K562 (cell line): ENCODE measurements around the gene GZMB. TPM values are rescaled to one million over a fixed set of nuclear protein-coding genes. Genes with fewer than 3 reads are reported as not detected.

Experiments used
- ATAC-seq: fragments of 200-7000 bp; cut with Tn5 transposase; 3 replicates; pipeline ENCODE4 v1.9.1; 2020; ENCODE audit warnings: moderate library complexity
- BruUV-seq: library from RNA; stranded (reverse); fragments of 400-500 nt; replicated peaks from 2 replicates; lab custom pipeline; 2021; lab: Mats Ljungman, UMichigan
- CTCF ChIA-PET: fragments of 300-600 bp; formaldehyde crosslinking; extraction: SDS; loops from one replicate; lab custom pipeline; 2021; ENCODE audit warnings: low intra/inter-chr PET ratio; lab: Yijun Ruan, JAX
- POLR2A ChIA-PET: fragments of 300-600, 350-650 bp; sonication (Branson Sonifier 250); formaldehyde crosslinking; extraction: SDS; loops from one replicate; lab custom pipeline; 2021; ENCODE audit warnings: antibody characterized with exemption, inconsistent platforms; lab: Yijun Ruan, JAX
- DNase-seq, 4 experiments: peaks; one replicate each; pipeline versions ENCODE4 v3.0.0 to v3.0.0-alpha.2; 2011 to 2018; ENCODE audit warnings: low spot score in 3 of 4, mixed read lengths in 3 of 4; ENCODE audit errors: extremely low read depth in 1 of 4
- FAIRE-seq: peaks from 2 replicates; lab custom pipeline; 2011; peaks lifted over from hg19 to GRCh38; lab: Jason Lieb, UNC
- H2AFZ ChIP-seq: 2 replicates; pipeline ENCODE4 v1.6.0; 2011; ENCODE audit warnings: low read depth, low read length, control low read depth, inconsistent platforms
- H3K27ac ChIP-seq: fragments of 200-600 bp; 3 replicates; pipeline ENCODE4 v1.8.0; 2011; ENCODE audit warnings: low read depth, mild to moderate bottlenecking, control low read depth, inconsistent platforms, low read length, moderate library complexity, mixed read lengths; ENCODE audit errors: extremely low read depth
- H3K27me3 ChIP-seq, 2 experiments: fragments of 300-600 bp in 1 of 2; 2 replicates in 1 of 2; 3 replicates in 1 of 2; pipeline versions ENCODE4 v1.6.0 to v1.8.0; 2011; ENCODE audit warnings: inconsistent platforms in 2 of 2, low read length in 2 of 2, mild to moderate bottlenecking in 1 of 2, mixed read lengths in 1 of 2, moderate library complexity in 1 of 2; ENCODE audit not compliant: control insufficient read depth in 2 of 2, insufficient read depth in 2 of 2
- H3K36me3 ChIP-seq: fragments of 300-600 bp; 3 replicates; pipeline ENCODE4 v1.8.0; 2011; ENCODE audit warnings: mild to moderate bottlenecking, low read length, inconsistent platforms; ENCODE audit not compliant: control insufficient read depth, insufficient read depth
- H3K4me1 ChIP-seq, 2 experiments: fragments of 200-600 bp in 1 of 2; replicated peaks in 1 of 2; 2 replicates in 1 of 2; 3 replicates in 1 of 2; pipeline versions ENCODE4 v1.5.1 to v1.8.0; 2011; ENCODE audit warnings: inconsistent platforms in 2 of 2, low read length in 2 of 2, mild to moderate bottlenecking in 1 of 2, mixed read lengths in 1 of 2, moderate library complexity in 1 of 2; ENCODE audit not compliant: control insufficient read depth in 2 of 2, insufficient read depth in 2 of 2
- H3K4me2 ChIP-seq: 2 replicates; pipeline ENCODE4 v1.6.1; 2011; ENCODE audit warnings: low read length, control low read depth, inconsistent platforms, mixed read lengths; ENCODE audit not compliant: insufficient read depth
- H3K4me3 ChIP-seq: fragments of 200-600 bp; sonication (generic), shearing (Covaris generic); 2 replicates; pipeline ENCODE4 v1.5.1; 2016; ENCODE audit warnings: control low read depth, inconsistent platforms
- H3K79me2 ChIP-seq: fragments of 200-600 bp; 3 replicates; pipeline ENCODE4 v1.8.0; 2011; ENCODE audit warnings: low read length, inconsistent platforms; ENCODE audit not compliant: control insufficient read depth, insufficient read depth
- H3K9ac ChIP-seq, 2 experiments: 2 replicates each; pipeline versions ENCODE4 v1.6.0 to v1.6.1; 2011; ENCODE audit warnings: low read depth in 2 of 2, low read length in 2 of 2, control low read depth in 1 of 2, inconsistent platforms in 1 of 2, mild to moderate bottlenecking in 1 of 2, mixed read lengths in 1 of 2; ENCODE audit not compliant: insufficient read depth in 1 of 2
- H3K9me1 ChIP-seq: one replicate; pipeline ENCODE4 v1.6.0; 2011; ENCODE audit warnings: inconsistent platforms, mild to moderate bottlenecking, low read length, moderate library complexity; ENCODE audit not compliant: control insufficient read depth, insufficient read depth
- H3K9me3 ChIP-seq: replicated peaks from 2 replicates; pipeline ENCODE4 v1.5.1; 2011; ENCODE audit warnings: low read depth, low read length, inconsistent platforms; ENCODE audit not compliant: control insufficient read depth, insufficient read depth
- H4K20me1 ChIP-seq: replicated peaks from 2 replicates; pipeline ENCODE4 v1.6.1; 2011; ENCODE audit warnings: low read length, inconsistent platforms, mixed read lengths; ENCODE audit not compliant: control insufficient read depth, insufficient read depth
- FOXA1 ChIP-seq: fragments of 450-650 bp; IDR thresholded peaks from 2 replicates; pipeline ENCODE4 v1.6.1; 2016; ENCODE audit warnings: mild to moderate bottlenecking, borderline replicate concordance
- LARP7 ChIP-seq: fragments of 450-650 bp; IDR thresholded peaks from 2 replicates; pipeline ENCODE4 v1.6.1; 2016
- POLR2AphosphoS5 ChIP-seq: IDR thresholded peaks from 2 replicates; pipeline ENCODE4 v1.6.1; 2011; ENCODE audit warnings: mild to moderate bottlenecking, low read depth, low read length, moderate library complexity; ENCODE audit not compliant: control insufficient read depth, insufficient read depth
- SMAD2 ChIP-seq: fragments of 150-350 bp; IDR thresholded peaks from 2 replicates; pipeline ENCODE4 v1.6.1; 2014; ENCODE audit warnings: low read depth, mild to moderate bottlenecking, low read length
- TAF7 ChIP-seq: fragments of 450-650 bp; IDR thresholded peaks from 2 replicates; pipeline ENCODE4 v1.6.1; 2016; ENCODE audit warnings: missing genetic modification characterization, missing compliant biosample characterization
- U2AF2 ChIP-seq: fragments of 200-400 bp; formaldehyde crosslinking; optimal IDR thresholded peaks from 2 replicates; pipeline ENCODE3; 2017; ENCODE audit warnings: low read depth, mild to moderate bottlenecking, low read length
- ZBTB5 ChIP-seq: fragments of 450-650 bp; IDR thresholded peaks from 2 replicates; pipeline ENCODE4 v1.6.1; 2017; ENCODE audit warnings: antibody characterized with exemption
- ZHX1 ChIP-seq: fragments of 150-350 bp; conservative IDR thresholded peaks from 2 replicates; pipeline ENCODE4 v1.6.1; 2014; ENCODE audit warnings: low read length
- ZKSCAN3 ChIP-seq: fragments of 250-450 bp; sonication (Bioruptor Pico); IDR thresholded peaks from 2 replicates; pipeline ENCODE4 v1.4.0; 2020
- ZNF232 ChIP-seq: sonication (generic); formaldehyde crosslinking; IDR thresholded peaks from 2 replicates; pipeline ENCODE4 v1.8.0; 2022; ENCODE audit warnings: mild to moderate bottlenecking, missing genetic modification reagents
- ZNF347 ChIP-seq: fragments of 450-650 bp; formaldehyde crosslinking; IDR thresholded peaks from 2 replicates; pipeline ENCODE4 v1.4.0; 2020; ENCODE audit warnings: low read depth, mild to moderate bottlenecking, moderate library complexity
- ZNF408 ChIP-seq: fragments of 250-450 bp; sonication (Bioruptor Pico); IDR thresholded peaks from 2 replicates; pipeline ENCODE4 v1.4.0; 2020; ENCODE audit warnings: low read depth, mild to moderate bottlenecking, moderate library complexity
- ZNF79 ChIP-seq: fragments of 250-450 bp; sonication (Bioruptor Pico); IDR thresholded peaks from 2 replicates; pipeline ENCODE4 v1.4.0; 2020; ENCODE audit warnings: low read depth, mild to moderate bottlenecking, moderate library complexity
- in situ Hi-C: fragments of 300-500 bp; cut with MboI; formaldehyde crosslinking; loops from 4 replicates; pipeline ENCODE4 v1.15.0; 2018; ENCODE audit warnings: inconsistent platforms, mixed read lengths
- intact Hi-C: fragments of 100-400 bp; cut with micrococcal nuclease; formaldehyde crosslinking; loops from 2 replicates; pipeline ENCODE4 v1.14.2; 2022
- polyA plus RNA-seq, 8 experiments: library from polyadenylated mRNA; depleted of rRNA in 4 of 8; stranded (reverse) in 5 of 8; unstranded in 3 of 8; fragments of >200 nt; fragmentation: Nextera tagmentation in 2 of 8; fragmentation: Illumina TruSeq in 1 of 8; extraction: Ambion mirVana in 2 of 8; extraction: Trizol in 1 of 8; gene quantifications; 2 replicates each; pipeline versions ENCODE4 v1.2.1 to v1.2.3, GENCODE V29; 2011 to 2014; ENCODE audit warnings: inconsistent platforms in 1 of 8, missing spikeins in 1 of 8
- total RNA-seq, 7 experiments: library from RNA; depleted of rRNA in 6 of 7; stranded (reverse); fragments of >200 nt in 6 of 7; fragmentation: Illumina TruSeq in 2 of 7; extraction: Trizol in 2 of 7; gene quantifications; 2 replicates each; pipeline versions ENCODE4 v1.2.1 to v1.2.3, GENCODE V29; 2011 to 2021; ENCODE audit warnings: low replicate concordance in 1 of 7

The GZMB gene
- total and polyA plus RNA-seq, 9 of the 15 experiments (the other 6 are each of a cell fraction or from before 2014, with no cell fraction given): 0.08 to 0.95 (median 0.68) TPM; not detected in 6

GRCh38 chr14:24597403-24597802 lies 36.6 kb downstream of the GZMB start:
- CTCF ChIA-PET: no interaction called here
- H3K9ac ChIP-seq: no peak overlapping the region
- in situ Hi-C loops (no loop called here), intact Hi-C loops (no loop called here)
- H3K4me3 ChIP-seq: no peak overlapping the region
- no peaks in the 10 kb centered on the region for H3K9me1 ChIP-seq
- H3K36me3 ChIP-seq: no peaks in the 10 kb centered on the region
- no peak for FAIRE-seq
- no peaks in the 10 kb centered on the region for H4K20me1 ChIP-seq
- no peaks in the 10 kb centered on the region for H3K79me2 ChIP-seq
- H3K27ac ChIP-seq: no peak overlapping the region
- no peaks in the 10 kb centered on the region for H3K4me1 ChIP-seq
- TF ChIP-seq LARP7 (no peak), ZNF232 (no peak), SMAD2 (no peak), ZNF408 (CRISPR knock-in tag) (no peak), ZBTB5 (no peak), ZNF347 (CRISPR knock-in tag) (no peak), ZKSCAN3 (no peak), TAF7 (tag) (no peak), U2AF2 (no peak), ZHX1 (no peak), ZNF79 (CRISPR knock-in tag) (no peak), POLR2AphosphoS5 (no peak), FOXA1 (no peak)
- TF ChIP-seq, all 486 proteins: peak for 0
- DNase-seq (no peak), ATAC-seq (no peak)
- no peak overlapping the region for H2AFZ ChIP-seq
- H3K27me3 ChIP-seq: peaks cover 0 to 3% of the 10 kb centered on the region in 2 experiments; a peak in 1 of 5 replicates
- BruUV-seq: no TSS peak
- H3K9me3 ChIP-seq: no peaks in the 10 kb centered on the region
- H3K4me2 ChIP-seq: no peak overlapping the region
- POLR2A ChIA-PET: no interaction called here
